ENCODE measurements around the gene KIRREL1. TPM values are rescaled to one million over a fixed set of nuclear protein-coding genes. Genes with fewer than 3 reads are reported as not detected.

KIRREL1 gene
- total and polyA plus RNA-seq, 2 of the 8 experiments (the other 6 are each of a cell fraction or from before 2014, with no cell fraction given) = 14.2 to 39.0 TPM

GRCh38 chr1:158075078-158075477 is 81.6 kb downstream of the KIRREL1 start:
- H2BK5ac ChIP-seq (ENCODE audit: low read depth, low read length) = 0 out of 2 replicates have a peak overlapping the region, but pooled peaks have one; percentile 45
- H3K4ac ChIP-seq (replicated peaks; ENCODE audit: insufficient read length, low read depth, low read length) = no peak overlapping the region
- peaks cover 0 to 2% (median 0%) of the 10 kb centered on the region in 4 experiments; a peak in 1 of 8 replicates for H3K36me3 ChIP-seq (ENCODE audit: control insufficient read depth in 2 of 4, insufficient read depth in 4 of 4, low read length in 3 of 4)
- no peaks in the 10 kb centered on the region; the same call in 1 of the 2 replicates for H3K23me2 ChIP-seq (ENCODE audit: low read depth, low read length)
- no peak overlapping the region for H2BK15ac ChIP-seq (ENCODE audit: low read length)
- H4K5ac ChIP-seq (ENCODE audit: insufficient read length, low read depth, low read length) = no peak overlapping the region
- peaks cover 0 to 38% (median 25%) of the 10 kb centered on the region in 4 experiments; a peak in 6 of 7 replicates for H3K4me1 ChIP-seq (replicated peaks in 1 of 4; ENCODE audit: control insufficient read depth in 3 of 4, insufficient read depth in 4 of 4, low read length in 3 of 4)
- H4K8ac ChIP-seq (ENCODE audit: extremely low read depth, insufficient read depth, low read length) = no peak overlapping the region
- H4K20me1 ChIP-seq (replicated peaks in 1 of 2; ENCODE audit: control insufficient read depth in 1 of 2, insufficient read depth in 2 of 2, low read length in 2 of 2) = peaks cover 0 to 3% of the 10 kb centered on the region in 2 experiments
- peak overlapping the region; percentile 43; the same call in 1 of the 2 replicates for H2AK5ac ChIP-seq (ENCODE audit: low read depth, low read length)
- H2AFZ ChIP-seq (ENCODE audit: low read length) = no peak overlapping the region
- peaks cover 0 to 3% of the 10 kb centered on the region in 2 experiments; a peak in 2 of 4 replicates for H3K79me2 ChIP-seq (ENCODE audit: control insufficient read depth in 1 of 2, insufficient read depth in 2 of 2, low read length in 2 of 2)
- H4K91ac ChIP-seq (replicated peaks; ENCODE audit: insufficient read length, low read length) = peak overlapping the region; percentile 56
- no peak overlapping the region for H3K18ac ChIP-seq (ENCODE audit: extremely low read depth, low read length)
- 0 out of 2 replicates have a peak overlapping the region, but pooled peaks have one; percentile 7 for H2BK20ac ChIP-seq (ENCODE audit: low read length)
- H2BK120ac ChIP-seq (replicated peaks; ENCODE audit: low read depth, low read length) = no peak overlapping the region
- H2BK12ac ChIP-seq (ENCODE audit: low read depth, low read length) = no peak overlapping the region
- no peaks in the 10 kb centered on the region for H3K27me3 ChIP-seq (replicated peaks in 1 of 4; ENCODE audit: control insufficient read depth in 3 of 4, extremely low read depth in 1 of 4, insufficient read depth in 3 of 4, low read length in 3 of 4)
- H3K14ac ChIP-seq (ENCODE audit: insufficient read length) = no peak overlapping the region
- FAIRE-seq = no peak
- H3K4me2 ChIP-seq (ENCODE audit: insufficient read depth in 1 of 2, low read depth in 2 of 2, low read length in 2 of 2) = no peak overlapping the region
- H3K27ac ChIP-seq (ENCODE audit: low read depth, low read length) = no peak overlapping the region
- CTCF ChIA-PET (ENCODE audit: partially characterized antibody) = interaction anchor here (0.6 to 6.7 kb wide), 22 partner anchors 9 to 1616 kb away, joined by 3 to 97 read pairs (median 8); partner anchors contain the start of gene KIRREL1
- H3K4me3 ChIP-seq (ENCODE audit: extremely low read depth in 1 of 4, insufficient read depth in 2 of 4, low read depth in 3 of 4, low read length in 4 of 4) = no peak overlapping the region
- no peak for TF ChIP-seq SRF (IDR thresholded peaks at IDR 0.05; ENCODE audit: low read depth, low read length)
- H3K79me1 ChIP-seq (ENCODE audit: low read depth, low read length) = peaks cover 8% of the 10 kb centered on the region; the same call in 1 of the 2 replicates
- WGBS, 2 experiments (ENCODE audit: extremely low coverage in 1 of 2, insufficient coverage in 1 of 2, insufficient read length in 1 of 2, insufficient replicate concordance in 2 of 2, low coverage in 1 of 2, low lambda C conversion rate in 2 of 2, missing lambda C conversion rate in 1 of 2) = 90% methylated on average over 8 of the region's 9 CpGs; no CpG with 5 or more reads in 1 of the 2 experiments
- H3K9me3 ChIP-seq (ENCODE audit: insufficient read depth in 2 of 2, low read depth in 1 of 2, low read length in 1 of 2) = no peaks in the 10 kb centered on the region
- no peak overlapping the region for H3K56ac ChIP-seq (replicated peaks; ENCODE audit: insufficient read length, low read depth, low read length)
- H3K9ac ChIP-seq (replicated peaks in 1 of 4; ENCODE audit: extremely low read depth in 1 of 4, low read depth in 3 of 4, low read length in 3 of 4) = no peak overlapping the region
- no peak for DNase-seq (ENCODE audit: low read depth in 1 of 2, low spot score in 2 of 2)
- POLR2A ChIA-PET (ENCODE audit: partially characterized antibody) = interaction anchor here (0.8 to 2.6 kb wide), 3 partner anchors 35 to 80 kb away, joined by 3 to 8 read pairs (median 4); no protein-coding TSS in a partner anchor
- H3K23ac ChIP-seq (ENCODE audit: insufficient read length) = no peak overlapping the region
